NCI-H1930 (cell line): Measurements from ENCODE around the gene LACRT.
A peak's percentile ranks its signal among the peaks of the same experiment; 100 is the strongest.

Source experiments
- DNase-seq, 2 experiments: peaks; one replicate each; lab custom pipeline; 2025; lab: John Stamatoyannopoulos, UW

LACRT gene

GRCh38 chr12:54601841-54602240 is 32.9 kb downstream of the LACRT start:
- DNase-seq, result no peak

- DNase-seq, result no peak
These were observed 35.7 kb downstream of the LACRT start for GRCh38 chr12:54598970-54599369.

GRCh38 chr12:54596526-54596946 is 38.2 kb downstream of the LACRT start:
- DNase-seq, result peak in 1 of 2 experiments; percentile 18

- DNase-seq, result no peak
These were observed 39.2 kb downstream of the LACRT start for GRCh38 chr12:54595471-54595870.

GRCh38 chr12:54593725-54594124 is 41.0 kb downstream of the LACRT start:
- DNase-seq, result no peak

- no peak for DNase-seq
These were observed 41.6 kb downstream of the LACRT start for GRCh38 chr12:54593135-54593534.

GRCh38 chr12:54592316-54592715 is 42.4 kb downstream of the LACRT start:
- DNase-seq, result no peak

GRCh38 chr12:54590978-54591591 is 43.6 kb downstream of the LACRT start:
- DNase-seq, result no peak

GRCh38 chr12:54589964-54590363 is 44.7 kb downstream of the LACRT start:
- no peak for DNase-seq

GRCh38 chr12:54588890-54589267 is 45.8 kb downstream of the LACRT start:
- no peak for DNase-seq

GRCh38 chr12:54588110-54588889 is 46.4 kb downstream of the LACRT start, which contains the start of gene PPP1R1A:
Gene PPP1R1A, minus strand, starts transcription at chr12:54588659. Its CDS starts 171 bp downstream, at chr12:54588488.
- DNase-seq, result no peak

GRCh38 chr12:54587315-54587873 is 47.3 kb downstream of the LACRT start:
- DNase-seq, result no peak

- DNase-seq, result no peak
These were observed 48.1 kb downstream of the LACRT start for GRCh38 chr12:54586620-54587019.

- DNase-seq, result no peak
These were observed 49.5 kb downstream of the LACRT start for GRCh38 chr12:54585243-54585642.

GRCh38 chr12:54584128-54584527 is 50.6 kb downstream of the LACRT start:
- no peak for DNase-seq

GRCh38 chr12:54583726-54584125 is 51.0 kb downstream of the LACRT start:
- no peak for DNase-seq

- DNase-seq, result no peak
These were observed 53.3 kb downstream of the LACRT start for GRCh38 chr12:54581412-54581811.
